GM12874 (cell line): ENCODE measurements around the gene GPR156.

Source experiments
- TF ChIP-seq, protein P1 (sequence below): IDR thresholded peaks from 2 replicates; pipeline ENCODE4 v1.5.1; 2011; ENCODE audit warnings: low read depth, mild to moderate bottlenecking, control low read depth, low read length, moderate library complexity; ENCODE audit not compliant: insufficient read depth

GPR156 gene

DNA sequence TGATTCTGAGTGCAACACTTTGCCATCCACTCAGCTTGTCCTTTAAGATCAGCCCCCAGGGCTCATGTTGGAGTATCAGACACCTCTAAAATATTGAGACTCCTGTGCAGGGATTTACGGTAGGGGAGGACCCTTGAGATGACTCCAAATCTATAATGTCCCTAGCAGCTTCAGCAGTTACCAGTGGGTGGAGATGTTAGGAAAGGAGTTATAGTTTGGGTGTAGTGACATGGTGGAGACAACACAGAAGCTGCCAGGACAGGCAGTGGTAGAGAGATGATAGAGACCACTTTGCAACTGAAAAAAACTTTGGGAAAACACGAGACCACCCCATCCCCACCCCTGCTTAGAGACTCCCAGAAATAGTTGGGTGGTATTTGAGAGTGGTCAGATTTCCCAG, 147.5 kb downstream of the GPR156 start:
- TF ChIP-seq, protein P1, sequence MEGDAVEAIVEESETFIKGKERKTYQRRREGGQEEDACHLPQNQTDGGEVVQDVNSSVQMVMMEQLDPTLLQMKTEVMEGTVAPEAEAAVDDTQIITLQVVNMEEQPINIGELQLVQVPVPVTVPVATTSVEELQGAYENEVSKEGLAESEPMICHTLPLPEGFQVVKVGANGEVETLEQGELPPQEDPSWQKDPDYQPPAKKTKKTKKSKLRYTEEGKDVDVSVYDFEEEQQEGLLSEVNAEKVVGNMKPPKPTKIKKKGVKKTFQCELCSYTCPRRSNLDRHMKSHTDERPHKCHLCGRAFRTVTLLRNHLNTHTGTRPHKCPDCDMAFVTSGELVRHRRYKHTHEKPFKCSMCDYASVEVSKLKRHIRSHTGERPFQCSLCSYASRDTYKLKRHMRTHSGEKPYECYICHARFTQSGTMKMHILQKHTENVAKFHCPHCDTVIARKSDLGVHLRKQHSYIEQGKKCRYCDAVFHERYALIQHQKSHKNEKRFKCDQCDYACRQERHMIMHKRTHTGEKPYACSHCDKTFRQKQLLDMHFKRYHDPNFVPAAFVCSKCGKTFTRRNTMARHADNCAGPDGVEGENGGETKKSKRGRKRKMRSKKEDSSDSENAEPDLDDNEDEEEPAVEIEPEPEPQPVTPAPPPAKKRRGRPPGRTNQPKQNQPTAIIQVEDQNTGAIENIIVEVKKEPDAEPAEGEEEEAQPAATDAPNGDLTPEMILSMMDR, result no peak

DNA sequence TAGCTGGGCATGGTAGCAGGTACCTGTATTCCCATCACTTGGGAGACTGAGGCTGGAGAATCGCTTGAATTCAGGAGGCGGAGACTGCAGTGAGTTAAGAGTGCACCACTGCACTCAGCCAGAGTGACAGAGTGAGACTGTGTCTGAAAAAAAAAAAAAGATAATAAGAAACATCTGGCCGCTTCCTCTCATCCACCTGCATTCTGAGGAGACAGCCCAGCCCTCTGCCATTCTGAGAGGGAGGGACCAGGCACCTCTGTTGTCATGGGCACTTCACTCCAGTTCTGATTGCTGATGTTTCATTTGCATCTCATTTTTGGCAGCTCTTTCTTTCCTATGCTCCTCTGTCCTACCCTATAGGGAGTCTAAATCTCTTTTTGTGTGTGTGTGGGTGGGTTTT, 154.4 kb downstream of the GPR156 start:
- TF ChIP-seq, protein P1, result no peak

DNA sequence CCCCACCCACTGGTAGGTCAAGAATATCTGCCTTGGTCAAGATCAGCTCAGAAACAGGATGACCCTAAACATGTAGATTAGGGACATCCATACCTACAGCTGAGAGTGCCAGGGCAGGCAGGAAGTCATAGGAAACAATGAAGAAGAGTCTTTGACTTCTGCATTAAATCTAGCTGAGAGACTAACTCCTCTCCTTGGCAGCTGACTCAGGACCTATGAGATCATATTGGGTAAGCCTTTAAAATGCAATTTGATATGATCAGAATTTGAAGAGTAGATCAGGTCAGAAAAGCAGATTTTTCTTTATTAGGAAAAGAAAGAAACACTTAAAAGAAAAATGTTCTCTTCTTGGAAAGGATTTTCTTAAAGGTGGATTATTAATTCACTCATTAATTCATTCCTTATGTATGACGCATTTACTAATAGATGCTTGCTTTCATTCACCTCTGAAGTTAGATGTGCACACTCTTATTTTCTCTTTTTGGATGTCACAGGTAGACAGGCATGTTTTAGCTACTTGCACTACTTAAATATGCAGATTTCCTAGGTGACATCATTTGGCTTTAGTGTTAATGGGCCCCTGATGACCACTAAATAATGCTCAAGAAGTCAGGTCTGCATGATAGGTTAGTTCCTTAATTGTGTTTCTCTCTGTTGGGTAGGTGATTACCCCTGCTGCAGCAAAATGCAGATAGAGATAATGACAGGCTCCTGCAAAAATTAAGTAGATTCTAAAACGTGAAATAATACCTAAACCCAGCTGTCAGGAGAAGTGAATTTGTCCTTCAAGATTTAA, 155.1 kb downstream of the GPR156 start:
- TF ChIP-seq, protein P1, result no peak

DNA sequence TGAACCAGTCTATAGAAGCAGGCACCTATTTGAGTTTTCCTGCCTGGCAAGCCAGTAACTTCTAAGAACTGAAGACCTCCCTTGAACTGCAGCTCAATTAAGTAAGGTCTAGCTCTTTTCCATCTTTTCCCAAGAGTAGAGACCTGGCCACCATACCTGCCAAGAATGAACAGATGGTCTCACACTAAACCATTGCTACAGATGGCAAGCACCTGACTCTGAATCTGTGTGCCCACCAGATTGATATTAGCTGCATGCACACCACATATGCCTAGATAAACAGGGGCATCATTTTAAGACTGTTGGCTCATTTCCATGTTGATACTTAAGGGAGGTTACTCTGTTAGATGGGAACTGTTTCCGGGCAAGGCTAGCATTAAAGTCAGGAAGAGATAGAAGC, 156.0 kb downstream of the GPR156 start:
- TF ChIP-seq, protein P1, result no peak

DNA sequence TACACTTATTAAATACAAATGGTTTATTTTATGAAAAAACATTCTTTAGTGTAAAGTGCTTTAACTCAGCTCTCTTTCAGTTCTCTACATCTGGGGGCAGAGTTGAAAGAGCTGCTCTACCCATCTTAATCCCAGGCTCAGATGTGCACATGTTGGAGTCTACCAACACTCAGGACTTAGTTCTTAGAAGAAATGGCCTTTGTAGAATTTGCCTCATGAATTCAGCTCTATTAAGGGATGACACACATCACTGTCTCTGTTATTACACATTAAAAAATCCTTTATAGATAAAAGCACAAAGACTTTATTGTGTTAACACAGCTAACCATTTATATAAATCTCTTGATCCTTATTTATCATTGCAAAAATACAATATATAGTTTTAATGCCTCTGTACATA, 159.0 kb downstream of the GPR156 start:
- TF ChIP-seq, protein P1, result no peak

DNA sequence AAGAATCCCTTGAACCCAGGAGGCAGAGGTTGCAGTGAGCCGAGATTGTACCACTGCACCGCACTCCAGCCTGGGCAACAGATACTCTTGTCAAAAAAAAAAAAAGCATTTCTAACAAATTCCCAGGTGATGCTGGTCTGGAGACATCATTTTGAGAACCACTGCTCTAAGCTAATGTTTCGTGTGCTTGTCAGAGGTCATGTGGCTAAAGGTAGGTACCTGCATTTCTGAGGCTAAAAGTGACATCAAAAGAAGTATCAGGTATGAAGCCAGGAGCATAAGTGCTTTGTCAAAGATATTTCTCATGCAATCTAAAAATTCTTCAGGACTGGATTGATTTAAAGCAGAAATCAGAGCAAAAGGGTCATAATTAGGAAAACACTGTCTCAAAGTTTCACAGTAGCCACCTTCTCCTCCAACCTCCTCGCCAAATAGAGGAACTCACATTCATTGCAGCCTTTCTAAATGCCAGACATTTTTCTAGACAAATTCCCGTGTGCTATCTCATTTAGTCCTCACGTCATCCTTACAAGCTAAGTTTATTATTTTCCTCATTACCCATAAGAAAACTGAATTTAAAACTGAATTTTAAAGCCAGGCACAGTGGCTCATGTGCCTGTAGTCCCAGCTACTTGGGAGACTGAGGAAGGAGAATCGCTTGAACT, 165.0 kb downstream of the GPR156 start:
- TF ChIP-seq, protein P1, result no peak
